GM23338 (cell line): Measurements from ENCODE around the gene COX6B2. TPM values are rescaled to one million over a fixed set of nuclear protein-coding genes. Genes with fewer than 3 reads are reported as not detected.

ENCODE experiments used
- ATAC-seq: fragments of 200-7000 bp; cut with Tn5 transposase; 3 replicates; pipeline ENCODE4 v1.9.1; 2020
- DNase-seq: peaks from one replicate; pipeline ENCODE4 v3.0.0-alpha.2; 2015; ENCODE audit warnings: low spot score
- H2AFZ ChIP-seq: fragments of 200-600 bp; sonication (generic); 2 replicates; pipeline ENCODE4 v1.8.0; 2016; ENCODE audit warnings: antibody characterized with exemption, mild to moderate bottlenecking, moderate library complexity
- H3F3A ChIP-seq: fragments of 200-600 bp; sonication (generic); replicated peaks from 2 replicates; pipeline ENCODE4 v1.8.0; 2017; ENCODE audit warnings: antibody characterized with exemption, mixed run types, low read depth
- H3K27ac ChIP-seq: fragments of 200-600 bp; sonication (generic); 2 replicates; pipeline ENCODE4 v1.6.1; 2016; ENCODE audit warnings: low read depth
- H3K27me3 ChIP-seq: fragments of 200-600 bp; sonication (generic); 2 replicates; pipeline ENCODE4 v1.8.0; 2016; ENCODE audit warnings: mild to moderate bottlenecking, mixed run types, moderate library complexity; ENCODE audit not compliant: insufficient read depth
- H3K36me3 ChIP-seq: fragments of 200-600 bp; sonication (generic); 2 replicates; pipeline ENCODE4 v1.8.0; 2016; ENCODE audit warnings: mild to moderate bottlenecking; ENCODE audit not compliant: insufficient read depth
- H3K4me1 ChIP-seq: fragments of 200-600 bp; sonication (generic); 2 replicates; pipeline ENCODE4 v1.8.0; 2016; ENCODE audit warnings: mild to moderate bottlenecking, moderate library complexity; ENCODE audit not compliant: insufficient read depth
- H3K4me2 ChIP-seq: fragments of 200-600 bp; sonication (generic); 2 replicates; pipeline ENCODE4 v1.7.1; 2017; ENCODE audit warnings: mixed run types
- H3K4me3 ChIP-seq: fragments of 200-600 bp; sonication (generic); 2 replicates; pipeline ENCODE4 v1.6.1; 2016; ENCODE audit warnings: mixed run types
- H3K79me2 ChIP-seq: fragments of 200-600 bp; sonication (generic); replicated peaks from 2 replicates; pipeline ENCODE4 v1.8.0; 2017; ENCODE audit warnings: mild to moderate bottlenecking; ENCODE audit not compliant: insufficient read depth
- H3K9me2 ChIP-seq: fragments of 200-600 bp; sonication (generic); 2 replicates; pipeline ENCODE4 v1.8.0; 2017; ENCODE audit not compliant: insufficient read depth
- H4K20me1 ChIP-seq: fragments of 200-600 bp; sonication (generic); replicated peaks from 2 replicates; pipeline ENCODE4 v1.8.0; 2017; ENCODE audit warnings: mild to moderate bottlenecking; ENCODE audit not compliant: insufficient read depth
- H3K27ac Mint-ChIP-seq: 2 replicates; pipeline ENCODE4 v1.8.0; 2020; ENCODE audit warnings: inconsistent platforms, mild to moderate bottlenecking, moderate library complexity, mixed read lengths
- H3K27me3 Mint-ChIP-seq: 3 replicates; pipeline ENCODE4 v1.8.0; 2022; ENCODE audit warnings: low read depth, mild to moderate bottlenecking, moderate library complexity, mixed read lengths, inconsistent platforms; ENCODE audit not compliant: insufficient read depth, poor library complexity
- H3K36me3 Mint-ChIP-seq: 3 replicates; pipeline ENCODE4 v1.8.0; 2021; ENCODE audit warnings: low read depth, mild to moderate bottlenecking, inconsistent platforms, moderate library complexity, mixed read lengths
- H3K4me1 Mint-ChIP-seq: 3 replicates; pipeline ENCODE4 v1.8.0; 2020; ENCODE audit warnings: mild to moderate bottlenecking, inconsistent platforms, mixed read lengths
- H3K4me3 Mint-ChIP-seq: 3 replicates; pipeline ENCODE4 v1.8.0; 2021; ENCODE audit warnings: moderate library complexity, mild to moderate bottlenecking, inconsistent platforms, mixed read lengths
- H3K9me3 Mint-ChIP-seq: 3 replicates; pipeline ENCODE4 v1.8.0; 2020; ENCODE audit warnings: moderate library complexity, mild to moderate bottlenecking, inconsistent platforms, mixed read lengths
- CREB1 ChIP-seq: fragments of 250-450 bp; sonication (Bioruptor Pico); IDR thresholded peaks from 2 replicates; pipeline ENCODE4 v1.5.0; 2020; ENCODE audit warnings: low read depth, mild to moderate bottlenecking, moderate library complexity
- CTCF ChIP-seq, 2 experiments: fragments of 200-600 bp in 1 of 2; sonication (generic) in 1 of 2; conservative IDR thresholded peaks; 2 replicates each; pipeline versions ENCODE4 v1.5.1 to v1.6.1; 2016 to 2017; ENCODE audit warnings: antibody characterized with exemption in 2 of 2, low read depth in 2 of 2, mild to moderate bottlenecking in 2 of 2, moderate library complexity in 1 of 2
- EZH2 ChIP-seq: fragments of 200-600 bp; sonication (generic); IDR thresholded peaks from one replicate; pipeline ENCODE4 v1.8.0; 2017; ENCODE audit warnings: antibody characterized with exemption, mild to moderate bottlenecking, low read depth; ENCODE audit not compliant: unreplicated experiment
- EZH2phosphoT487 ChIP-seq: fragments of 200-600 bp; sonication (generic); IDR thresholded peaks from one replicate; pipeline ENCODE4 v1.8.1; 2018; ENCODE audit warnings: antibody characterized with exemption; ENCODE audit not compliant: unreplicated experiment
- JUNB ChIP-seq: IDR thresholded peaks from one replicate; pipeline ENCODE4 v1.6.1; 2016; ENCODE audit warnings: antibody characterized with exemption; ENCODE audit not compliant: unreplicated experiment
- NANOG ChIP-seq: IDR thresholded peaks from 2 replicates; pipeline ENCODE4 v1.6.1; 2016; ENCODE audit warnings: antibody characterized with exemption, borderline replicate concordance
- POLR2AphosphoS5 ChIP-seq: IDR thresholded peaks from 2 replicates; pipeline ENCODE4 v1.6.1; 2016; ENCODE audit warnings: antibody characterized with exemption, low read depth
- STAT1 ChIP-seq: IDR thresholded peaks from one replicate; pipeline ENCODE4 v1.6.1; 2016; ENCODE audit warnings: antibody characterized with exemption; ENCODE audit not compliant: unreplicated experiment
- ZNF114 ChIP-seq: fragments of 250-450 bp; sonication (Bioruptor Pico); IDR thresholded peaks from 2 replicates; pipeline ENCODE4 v1.5.0; 2020; ENCODE audit warnings: mild to moderate bottlenecking, moderate library complexity
- ZNF331 ChIP-seq: fragments of 250-450 bp; sonication (Bioruptor Pico); IDR thresholded peaks from 2 replicates; pipeline ENCODE4 v1.5.0; 2020; ENCODE audit warnings: low read depth, mild to moderate bottlenecking, moderate library complexity
- polyA plus RNA-seq: library from polyadenylated mRNA; unstranded; fragments of >200 nt; fragmentation: Nextera tagmentation; extraction: Ambion mirVana; gene quantifications from 2 replicates; pipeline ENCODE4 v1.2.1, GENCODE V29; 2016
- total RNA-seq: library from RNA; depleted of rRNA; stranded (reverse); fragments of >200 nt; shearing (Covaris generic); gene quantifications from 2 replicates; pipeline ENCODE4 v1.2.3, GENCODE V29; 2014
- TF ChIP-seq, protein P1 (sequence below): IDR thresholded peaks from 2 replicates; pipeline ENCODE4 v1.6.1; 2016; ENCODE audit warnings: antibody characterized with exemption
- TF ChIP-seq, protein P2 (sequence below): fragments of 250-450 bp; sonication (Bioruptor Pico); IDR thresholded peaks from 2 replicates; pipeline ENCODE4 v1.5.0; 2020; ENCODE audit warnings: mild to moderate bottlenecking, moderate library complexity
- TF ChIP-seq, protein P3 (sequence below): IDR thresholded peaks from one replicate; pipeline ENCODE4 v1.6.1; 2018; ENCODE audit warnings: antibody characterized with exemption; ENCODE audit not compliant: unreplicated experiment

The COX6B2 gene
- total and polyA plus RNA-seq, 2 experiments from 2014 or later: 2.7 to 5.3 TPM

DNA sequence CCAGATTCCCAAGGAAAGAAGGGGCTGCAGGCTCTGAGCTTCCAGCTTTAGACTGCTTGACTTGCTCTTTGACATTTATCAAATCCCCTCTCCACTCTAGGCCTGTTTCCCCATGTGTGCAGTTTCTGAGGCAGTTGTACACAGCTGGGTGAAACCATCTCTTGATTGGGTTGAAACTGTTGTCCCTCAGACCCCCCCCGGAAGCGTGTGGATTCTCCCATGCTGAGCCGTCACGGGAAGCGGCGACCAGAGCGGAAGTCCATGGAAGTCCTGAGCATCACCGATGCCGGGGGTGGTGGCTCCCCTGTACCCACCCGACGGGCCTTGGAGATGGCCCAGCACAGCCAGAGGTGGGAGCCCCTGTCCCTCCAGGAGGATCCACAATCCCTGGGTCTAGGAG, 51.0 kb downstream of the COX6B2 start:
- H3K27ac Mint-ChIP-seq: no peak overlapping the region
- H3F3A ChIP-seq: peaks cover 28% of the 10 kb centered on the region
- no peaks in the 10 kb centered on the region for H3K79me2 ChIP-seq
- ATAC-seq: no peak
- no peaks in the 10 kb centered on the region; the same call in 2 of the 3 replicates for H3K9me3 Mint-ChIP-seq
- peaks cover 10% of the 10 kb centered on the region for H3K4me1 ChIP-seq
- H3K4me3 ChIP-seq: no peak overlapping the region
- peaks cover 18% of the 10 kb centered on the region for H3K27me3 Mint-ChIP-seq
- no peak overlapping the region for H3K4me2 ChIP-seq
- no peak overlapping the region for H3K4me3 Mint-ChIP-seq
- H3K36me3 ChIP-seq: peaks cover 11% of the 10 kb centered on the region
- peaks cover 24% of the 10 kb centered on the region for H3K4me1 Mint-ChIP-seq
- no peak overlapping the region for H2AFZ ChIP-seq
- H4K20me1 ChIP-seq: no peaks in the 10 kb centered on the region; the same call in 1 of the 2 replicates
- peaks cover 61% of the 10 kb centered on the region for H3K36me3 Mint-ChIP-seq
- TF ChIP-seq EZH2phosphoT487: no peak
- no peak for TF ChIP-seq CTCF (conservative IDR thresholded peaks at IDR 0.05; ENCODE audit: low read depth in 2 of 2)
- TF ChIP-seq STAT1: no peak
- TF ChIP-seq POLR2AphosphoS5: no peak
- TF ChIP-seq ZNF114: no peak
- TF ChIP-seq NANOG: no peak
- TF ChIP-seq, protein P1, sequence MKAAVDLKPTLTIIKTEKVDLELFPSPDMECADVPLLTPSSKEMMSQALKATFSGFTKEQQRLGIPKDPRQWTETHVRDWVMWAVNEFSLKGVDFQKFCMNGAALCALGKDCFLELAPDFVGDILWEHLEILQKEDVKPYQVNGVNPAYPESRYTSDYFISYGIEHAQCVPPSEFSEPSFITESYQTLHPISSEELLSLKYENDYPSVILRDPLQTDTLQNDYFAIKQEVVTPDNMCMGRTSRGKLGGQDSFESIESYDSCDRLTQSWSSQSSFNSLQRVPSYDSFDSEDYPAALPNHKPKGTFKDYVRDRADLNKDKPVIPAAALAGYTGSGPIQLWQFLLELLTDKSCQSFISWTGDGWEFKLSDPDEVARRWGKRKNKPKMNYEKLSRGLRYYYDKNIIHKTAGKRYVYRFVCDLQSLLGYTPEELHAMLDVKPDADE: no peak
- no peak for TF ChIP-seq CREB1 (CRISPR knock-in tag)
- TF ChIP-seq JUNB: no peak
- TF ChIP-seq, protein P2, sequence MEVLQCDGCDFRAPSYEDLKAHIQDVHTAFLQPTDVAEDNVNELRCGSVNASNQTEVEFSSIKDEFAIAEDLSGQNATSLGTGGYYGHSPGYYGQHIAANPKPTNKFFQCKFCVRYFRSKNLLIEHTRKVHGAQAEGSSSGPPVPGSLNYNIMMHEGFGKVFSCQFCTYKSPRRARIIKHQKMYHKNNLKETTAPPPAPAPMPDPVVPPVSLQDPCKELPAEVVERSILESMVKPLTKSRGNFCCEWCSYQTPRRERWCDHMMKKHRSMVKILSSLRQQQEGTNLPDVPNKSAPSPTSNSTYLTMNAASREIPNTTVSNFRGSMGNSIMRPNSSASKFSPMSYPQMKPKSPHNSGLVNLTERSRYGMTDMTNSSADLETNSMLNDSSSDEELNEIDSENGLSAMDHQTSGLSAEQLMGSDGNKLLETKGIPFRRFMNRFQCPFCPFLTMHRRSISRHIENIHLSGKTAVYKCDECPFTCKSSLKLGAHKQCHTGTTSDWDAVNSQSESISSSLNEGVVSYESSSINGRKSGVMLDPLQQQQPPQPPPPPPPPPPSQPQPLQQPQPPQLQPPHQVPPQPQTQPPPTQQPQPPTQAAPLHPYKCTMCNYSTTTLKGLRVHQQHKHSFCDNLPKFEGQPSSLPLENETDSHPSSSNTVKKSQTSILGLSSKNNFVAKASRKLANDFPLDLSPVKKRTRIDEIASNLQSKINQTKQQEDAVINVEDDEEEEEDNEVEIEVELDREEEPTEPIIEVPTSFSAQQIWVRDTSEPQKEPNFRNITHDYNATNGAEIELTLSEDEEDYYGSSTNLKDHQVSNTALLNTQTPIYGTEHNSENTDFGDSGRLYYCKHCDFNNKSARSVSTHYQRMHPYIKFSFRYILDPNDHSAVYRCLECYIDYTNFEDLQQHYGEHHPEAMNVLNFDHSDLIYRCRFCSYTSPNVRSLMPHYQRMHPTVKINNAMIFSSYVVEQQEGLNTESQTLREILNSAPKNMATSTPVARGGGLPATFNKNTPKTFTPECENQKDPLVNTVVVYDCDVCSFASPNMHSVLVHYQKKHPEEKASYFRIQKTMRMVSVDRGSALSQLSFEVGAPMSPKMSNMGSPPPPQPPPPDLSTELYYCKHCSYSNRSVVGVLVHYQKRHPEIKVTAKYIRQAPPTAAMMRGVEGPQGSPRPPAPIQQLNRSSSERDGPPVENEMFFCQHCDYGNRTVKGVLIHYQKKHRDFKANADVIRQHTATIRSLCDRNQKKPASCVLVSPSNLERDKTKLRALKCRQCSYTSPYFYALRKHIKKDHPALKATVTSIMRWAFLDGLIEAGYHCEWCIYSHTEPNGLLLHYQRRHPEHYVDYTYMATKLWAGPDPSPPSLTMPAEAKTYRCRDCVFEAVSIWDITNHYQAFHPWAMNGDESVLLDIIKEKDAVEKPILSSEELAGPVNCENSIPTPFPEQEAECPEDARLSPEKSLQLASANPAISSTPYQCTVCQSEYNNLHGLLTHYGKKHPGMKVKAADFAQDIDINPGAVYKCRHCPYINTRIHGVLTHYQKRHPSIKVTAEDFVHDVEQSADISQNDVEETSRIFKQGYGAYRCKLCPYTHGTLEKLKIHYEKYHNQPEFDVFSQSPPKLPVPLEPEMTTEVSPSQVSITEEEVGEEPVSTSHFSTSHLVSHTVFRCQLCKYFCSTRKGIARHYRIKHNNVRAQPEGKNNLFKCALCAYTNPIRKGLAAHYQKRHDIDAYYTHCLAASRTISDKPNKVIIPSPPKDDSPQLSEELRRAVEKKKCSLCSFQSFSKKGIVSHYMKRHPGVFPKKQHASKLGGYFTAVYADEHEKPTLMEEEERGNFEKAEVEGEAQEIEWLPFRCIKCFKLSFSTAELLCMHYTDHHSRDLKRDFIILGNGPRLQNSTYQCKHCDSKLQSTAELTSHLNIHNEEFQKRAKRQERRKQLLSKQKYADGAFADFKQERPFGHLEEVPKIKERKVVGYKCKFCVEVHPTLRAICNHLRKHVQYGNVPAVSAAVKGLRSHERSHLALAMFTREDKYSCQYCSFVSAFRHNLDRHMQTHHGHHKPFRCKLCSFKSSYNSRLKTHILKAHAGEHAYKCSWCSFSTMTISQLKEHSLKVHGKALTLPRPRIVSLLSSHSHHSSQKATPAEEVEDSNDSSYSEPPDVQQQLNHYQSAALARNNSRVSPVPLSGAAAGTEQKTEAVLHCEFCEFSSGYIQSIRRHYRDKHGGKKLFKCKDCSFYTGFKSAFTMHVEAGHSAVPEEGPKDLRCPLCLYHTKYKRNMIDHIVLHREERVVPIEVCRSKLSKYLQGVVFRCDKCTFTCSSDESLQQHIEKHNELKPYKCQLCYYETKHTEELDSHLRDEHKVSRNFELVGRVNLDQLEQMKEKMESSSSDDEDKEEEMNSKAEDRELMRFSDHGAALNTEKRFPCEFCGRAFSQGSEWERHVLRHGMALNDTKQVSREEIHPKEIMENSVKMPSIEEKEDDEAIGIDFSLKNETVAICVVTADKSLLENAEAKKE (CRISPR knock-in tag): no peak
- TF ChIP-seq ZNF331: no peak
- TF ChIP-seq, protein P3, sequence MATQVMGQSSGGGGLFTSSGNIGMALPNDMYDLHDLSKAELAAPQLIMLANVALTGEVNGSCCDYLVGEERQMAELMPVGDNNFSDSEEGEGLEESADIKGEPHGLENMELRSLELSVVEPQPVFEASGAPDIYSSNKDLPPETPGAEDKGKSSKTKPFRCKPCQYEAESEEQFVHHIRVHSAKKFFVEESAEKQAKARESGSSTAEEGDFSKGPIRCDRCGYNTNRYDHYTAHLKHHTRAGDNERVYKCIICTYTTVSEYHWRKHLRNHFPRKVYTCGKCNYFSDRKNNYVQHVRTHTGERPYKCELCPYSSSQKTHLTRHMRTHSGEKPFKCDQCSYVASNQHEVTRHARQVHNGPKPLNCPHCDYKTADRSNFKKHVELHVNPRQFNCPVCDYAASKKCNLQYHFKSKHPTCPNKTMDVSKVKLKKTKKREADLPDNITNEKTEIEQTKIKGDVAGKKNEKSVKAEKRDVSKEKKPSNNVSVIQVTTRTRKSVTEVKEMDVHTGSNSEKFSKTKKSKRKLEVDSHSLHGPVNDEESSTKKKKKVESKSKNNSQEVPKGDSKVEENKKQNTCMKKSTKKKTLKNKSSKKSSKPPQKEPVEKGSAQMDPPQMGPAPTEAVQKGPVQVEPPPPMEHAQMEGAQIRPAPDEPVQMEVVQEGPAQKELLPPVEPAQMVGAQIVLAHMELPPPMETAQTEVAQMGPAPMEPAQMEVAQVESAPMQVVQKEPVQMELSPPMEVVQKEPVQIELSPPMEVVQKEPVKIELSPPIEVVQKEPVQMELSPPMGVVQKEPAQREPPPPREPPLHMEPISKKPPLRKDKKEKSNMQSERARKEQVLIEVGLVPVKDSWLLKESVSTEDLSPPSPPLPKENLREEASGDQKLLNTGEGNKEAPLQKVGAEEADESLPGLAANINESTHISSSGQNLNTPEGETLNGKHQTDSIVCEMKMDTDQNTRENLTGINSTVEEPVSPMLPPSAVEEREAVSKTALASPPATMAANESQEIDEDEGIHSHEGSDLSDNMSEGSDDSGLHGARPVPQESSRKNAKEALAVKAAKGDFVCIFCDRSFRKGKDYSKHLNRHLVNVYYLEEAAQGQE: no peak
- no peak for TF ChIP-seq EZH2
- no peak overlapping the region for H3K27ac ChIP-seq
- H3K27me3 ChIP-seq: no peaks in the 10 kb centered on the region
- DNase-seq: no peak
- no peaks in the 10 kb centered on the region for H3K9me2 ChIP-seq
